Activated B cell treated with CpG ODN at 0.5 μM for 24 hours (primary cell): Measurements from ENCODE around the gene PDS5B. TPM values are rescaled to one million over a fixed set of nuclear protein-coding genes. Genes with fewer than 3 reads are reported as not detected.

Source experiments
- ATAC-seq: fragments of 200-7000 bp; cut with Tn5 transposase; one replicate; pipeline ENCODE4 v1.10.0; 2021; ENCODE audit warnings: low read depth, mild to moderate bottlenecking, moderate library complexity
- CTCF ChIA-PET: fragments of 350-600 bp; sonication (Branson Sonifier 250); formaldehyde crosslinking; loops from one replicate; lab custom pipeline; 2021; ENCODE audit warnings: antibody characterized with exemption; lab: Charles Lee
- POLR2A ChIA-PET: fragments of 350-600 bp; sonication (Branson Sonifier 250); formaldehyde crosslinking; loops from one replicate; lab custom pipeline; 2021; ENCODE audit warnings: antibody characterized with exemption; lab: Charles Lee
- DNase-seq: peaks from one replicate; pipeline ENCODE4 v3.0.0; 2022
- H3K27ac Mint-ChIP-seq: one replicate; pipeline ENCODE4 v1.8.0; 2020; ENCODE audit warnings: mixed read lengths
- H3K27me3 Mint-ChIP-seq: one replicate; pipeline ENCODE4 v1.8.0; 2021; ENCODE audit warnings: mixed read lengths
- H3K36me3 Mint-ChIP-seq: one replicate; pipeline ENCODE4 v1.8.0; 2021; ENCODE audit warnings: low read depth, mixed read lengths
- H3K4me1 Mint-ChIP-seq: one replicate; pipeline ENCODE4 v1.8.0; 2021; ENCODE audit warnings: mixed read lengths
- H3K4me3 Mint-ChIP-seq: one replicate; pipeline ENCODE4 v1.8.0; 2020; ENCODE audit warnings: mild to moderate bottlenecking, mixed read lengths
- H3K9me3 Mint-ChIP-seq: one replicate; pipeline ENCODE4 v1.8.0; 2020; ENCODE audit warnings: mixed read lengths
- intact Hi-C: fragments of 100-400 bp; cut with micrococcal nuclease; formaldehyde crosslinking; loops from one replicate; pipeline ENCODE4 v1.15.1; 2024
- total RNA-seq: library from RNA; stranded (reverse); gene quantifications from 2 replicates; pipeline ENCODE4 v1.2.3, GENCODE V29; 2022
- TF ChIP-seq, protein P1 (sequence below): fragments of 200-600 bp; IDR thresholded peaks from one replicate; pipeline ENCODE4 v1.8.0; 2022; ENCODE audit warnings: antibody characterized with exemption, mild to moderate bottlenecking

The PDS5B gene
- total RNA-seq, 1 donor from 2014 or later = 47.2 TPM

GRCh38 chr13:32582991-32583390 lies 3.3 kb upstream of the PDS5B start:
- POLR2A ChIA-PET = no interaction called here
- TF ChIP-seq, protein P1, sequence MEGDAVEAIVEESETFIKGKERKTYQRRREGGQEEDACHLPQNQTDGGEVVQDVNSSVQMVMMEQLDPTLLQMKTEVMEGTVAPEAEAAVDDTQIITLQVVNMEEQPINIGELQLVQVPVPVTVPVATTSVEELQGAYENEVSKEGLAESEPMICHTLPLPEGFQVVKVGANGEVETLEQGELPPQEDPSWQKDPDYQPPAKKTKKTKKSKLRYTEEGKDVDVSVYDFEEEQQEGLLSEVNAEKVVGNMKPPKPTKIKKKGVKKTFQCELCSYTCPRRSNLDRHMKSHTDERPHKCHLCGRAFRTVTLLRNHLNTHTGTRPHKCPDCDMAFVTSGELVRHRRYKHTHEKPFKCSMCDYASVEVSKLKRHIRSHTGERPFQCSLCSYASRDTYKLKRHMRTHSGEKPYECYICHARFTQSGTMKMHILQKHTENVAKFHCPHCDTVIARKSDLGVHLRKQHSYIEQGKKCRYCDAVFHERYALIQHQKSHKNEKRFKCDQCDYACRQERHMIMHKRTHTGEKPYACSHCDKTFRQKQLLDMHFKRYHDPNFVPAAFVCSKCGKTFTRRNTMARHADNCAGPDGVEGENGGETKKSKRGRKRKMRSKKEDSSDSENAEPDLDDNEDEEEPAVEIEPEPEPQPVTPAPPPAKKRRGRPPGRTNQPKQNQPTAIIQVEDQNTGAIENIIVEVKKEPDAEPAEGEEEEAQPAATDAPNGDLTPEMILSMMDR = no peak
- Mint-ChIP-seq H3K27me3 (no peaks in the 10 kb centered on the region), H3K36me3 (peaks cover 9% of the 10 kb centered on the region), H3K4me3 (no peak overlapping the region), H3K27ac (no peak overlapping the region), H3K4me1 (peaks cover 15% of the 10 kb centered on the region), H3K9me3 (peaks cover 2% of the 10 kb centered on the region)
- intact Hi-C loops = loop anchor here (10.0 kb wide), 1 partner anchor 432 kb away; the partner anchor contains the start of gene KL
- CTCF ChIA-PET = interaction anchor here (3.7 kb wide), 1 partner anchor 203 kb away, joined by 34 read pairs; no protein-coding TSS in a partner anchor
- DNase-seq (no peak), ATAC-seq (no peak)

DNA sequence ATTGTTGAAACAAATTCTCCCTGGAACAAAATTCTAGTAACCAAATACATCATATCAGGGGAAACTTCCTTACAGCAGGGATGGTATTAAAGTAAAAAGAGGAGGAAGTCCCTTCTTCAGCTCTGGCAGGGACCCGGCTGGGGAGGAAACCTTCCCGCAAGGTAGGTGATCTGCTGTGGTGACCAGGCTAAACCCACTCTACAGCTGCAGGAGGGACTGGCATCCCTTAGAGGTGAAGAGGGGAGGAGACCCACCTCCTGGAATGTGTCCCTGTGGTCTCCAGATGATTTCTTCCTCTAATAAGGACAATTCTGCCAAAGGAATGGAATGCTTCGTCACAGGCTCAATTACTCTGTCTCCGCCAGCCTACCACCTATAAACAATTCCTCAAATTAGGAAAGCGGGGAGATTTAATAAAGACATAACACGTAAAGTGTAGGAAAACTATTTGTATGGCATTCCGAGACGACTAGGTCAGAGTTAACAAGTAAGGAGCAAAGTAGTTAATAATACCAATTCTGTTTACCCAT lies 637 bp upstream of the PDS5B start:
- intact Hi-C loops = loop anchor here (1.0 to 10.0 kb wide), 13 partner anchors 47 to 1385 kb away; partner anchors contain the start of genes BRCA2, KL, N4BP2L2 and RFC3
- Mint-ChIP-seq H3K27ac (peak overlapping the region; percentile 77), H3K4me3 (peak overlapping the region; percentile 88), H3K27me3 (no peaks in the 10 kb centered on the region), H3K36me3 (peaks cover 9% of the 10 kb centered on the region), H3K9me3 (no peaks in the 10 kb centered on the region), H3K4me1 (peaks cover 39% of the 10 kb centered on the region)
- ChIA-PET POLR2A (interaction anchor here (0.7 to 1.6 kb wide), 13 partner anchors 39 to 1138 kb away, joined by 3 to 10 read pairs (median 5); partner anchors contain the start of genes BRCA2, N4BP2L1, N4BP2L2 and ZAR1L), CTCF (interaction anchor here (0.6 to 2.1 kb wide), 27 partner anchors 10 to 1138 kb away, joined by 3 to 24 read pairs (median 4); partner anchors contain the start of genes BRCA2, N4BP2L2 and ZAR1L)
- DNase-seq (peak; percentile 16), ATAC-seq (no peak)
- TF ChIP-seq, protein P1 = no peak

DNA sequence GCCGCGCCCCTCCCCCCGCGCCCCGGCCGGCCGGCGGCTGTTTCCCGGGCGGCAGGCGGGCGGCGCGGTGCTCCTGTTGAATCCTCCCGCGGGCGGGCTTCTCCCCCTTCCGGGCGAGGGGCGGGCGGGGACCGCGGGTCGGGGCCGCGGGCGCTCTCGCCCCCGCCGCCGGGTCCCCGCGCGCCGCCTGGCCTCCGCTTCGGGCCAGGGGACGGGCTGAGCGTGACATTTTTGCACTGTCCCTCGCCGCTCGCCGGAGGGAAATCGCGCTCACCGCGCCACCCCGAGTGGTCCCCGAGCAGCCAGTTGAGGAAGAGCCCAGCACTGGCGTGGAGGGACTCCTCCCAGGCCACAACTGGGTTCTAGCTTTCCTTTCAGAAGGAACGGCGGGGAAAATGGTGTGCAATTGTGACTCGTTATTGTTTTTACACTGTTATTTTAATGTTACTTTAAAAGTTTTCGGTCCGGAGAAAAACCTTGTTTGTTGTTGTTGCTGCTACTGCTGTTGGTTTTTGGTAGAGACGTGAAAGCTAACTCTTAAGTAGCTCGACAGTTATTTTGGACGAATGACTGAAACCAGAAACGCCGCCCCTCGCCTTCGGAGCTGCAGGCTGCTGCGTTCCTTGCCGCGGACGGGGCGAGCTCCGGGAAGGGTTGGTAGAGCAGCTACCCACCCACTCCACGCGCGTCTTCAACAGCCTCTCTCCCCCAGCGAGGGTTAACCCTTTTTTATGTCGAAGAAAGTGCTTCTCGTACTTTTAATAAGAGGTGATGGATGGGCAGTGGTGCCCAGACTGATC lies 959 bp downstream of the PDS5B start:
- Mint-ChIP-seq H3K27ac (peak overlapping the region; percentile 91), H3K36me3 (peaks cover 9% of the 10 kb centered on the region), H3K27me3 (no peaks in the 10 kb centered on the region), H3K4me3 (peak overlapping the region; percentile 96), H3K9me3 (no peaks in the 10 kb centered on the region), H3K4me1 (peaks cover 46% of the 10 kb centered on the region)
- TF ChIP-seq, protein P1 = no peak
- intact Hi-C loops = loop anchor here (1.0 to 10.0 kb wide), 7 partner anchors 8 to 1386 kb away; partner anchors contain the start of genes KL and RFC3
- CTCF ChIA-PET = interaction anchor here (0.7 to 4.6 kb wide), 13 partner anchors 14 to 82 kb away, joined by 3 to 30 read pairs (median 5); no protein-coding TSS in a partner anchor
- ATAC-seq = peak; percentile 36
- peak; percentile 48 for DNase-seq
- POLR2A ChIA-PET = interaction anchor here (0.7 to 1.6 kb wide), 8 partner anchors 14 to 955 kb away, joined by 3 to 10 read pairs (median 4); partner anchors contain the start of genes BRCA2, N4BP2L1, N4BP2L2 and ZAR1L

DNA sequence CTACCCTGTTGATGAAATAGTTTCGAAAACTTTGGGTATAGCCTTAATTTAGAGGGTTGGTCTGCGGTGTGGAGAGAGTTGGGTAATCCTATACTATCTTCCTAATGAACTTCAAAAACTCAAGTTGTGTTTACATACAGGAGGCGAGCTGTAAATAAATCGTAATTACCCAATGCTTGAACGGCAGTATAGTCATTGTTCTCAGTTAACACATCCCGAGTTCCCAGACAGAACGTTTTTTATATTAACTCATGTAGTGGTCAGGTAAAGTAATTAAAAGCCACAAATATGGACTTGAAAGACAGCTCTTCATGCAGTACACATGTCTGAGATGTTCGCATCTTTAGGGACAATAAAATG lies 1.5 kb downstream of the PDS5B start:
- H3K36me3 Mint-ChIP-seq = peaks cover 9% of the 10 kb centered on the region
- ChIA-PET CTCF (interaction anchor here (0.7 to 4.6 kb wide), 12 partner anchors 13 to 81 kb away, joined by 3 to 30 read pairs (median 4); no protein-coding TSS in a partner anchor), POLR2A (interaction anchor here (0.7 to 1.6 kb wide), 7 partner anchors 13 to 955 kb away, joined by 3 to 7 read pairs (median 4); partner anchors contain the start of genes BRCA2, N4BP2L1, N4BP2L2 and ZAR1L)
- H3K27me3 Mint-ChIP-seq = no peaks in the 10 kb centered on the region
- intact Hi-C loops = loop anchor here (1.0 to 10.0 kb wide), 7 partner anchors 8 to 1387 kb away; partner anchors contain the start of genes KL and RFC3
- H3K4me1 Mint-ChIP-seq = peaks cover 51% of the 10 kb centered on the region
- TF ChIP-seq, protein P1 = no peak
- H3K4me3 Mint-ChIP-seq = peak overlapping the region; percentile 96
- H3K27ac Mint-ChIP-seq = peak overlapping the region; percentile 91
- H3K9me3 Mint-ChIP-seq = no peaks in the 10 kb centered on the region
- DNase-seq (no peak), ATAC-seq (no peak)
